C4-2B (cell line): Measurements from ENCODE around the gene CCNB3.

ENCODE experiments used
- H3K27ac ChIP-seq: fragments of 450-650 bp; 2 replicates; pipeline ENCODE4 v1.5.1; 2017
- CTCF ChIP-seq: fragments of 450-650 bp; conservative IDR thresholded peaks from 2 replicates; pipeline ENCODE4 v1.5.1; 2017; ENCODE audit warnings: mild to moderate bottlenecking
- ZFX ChIP-seq: fragments of 450-650 bp; IDR thresholded peaks from 2 replicates; pipeline ENCODE4 v1.6.1; 2017

The CCNB3 gene

GRCh38 chrX:50204364-50204899, at the start of gene CCNB3:
CCNB3 (plus strand) TSS chrX:50204765; CDS start chrX:50285164, 80,399 bp downstream.
- TF ChIP-seq CTCF = peak; percentile 68
- no peak for TF ChIP-seq ZFX
- peak within 1 kb of the TSS; percentile 62 for H3K27ac ChIP-seq

DNA sequence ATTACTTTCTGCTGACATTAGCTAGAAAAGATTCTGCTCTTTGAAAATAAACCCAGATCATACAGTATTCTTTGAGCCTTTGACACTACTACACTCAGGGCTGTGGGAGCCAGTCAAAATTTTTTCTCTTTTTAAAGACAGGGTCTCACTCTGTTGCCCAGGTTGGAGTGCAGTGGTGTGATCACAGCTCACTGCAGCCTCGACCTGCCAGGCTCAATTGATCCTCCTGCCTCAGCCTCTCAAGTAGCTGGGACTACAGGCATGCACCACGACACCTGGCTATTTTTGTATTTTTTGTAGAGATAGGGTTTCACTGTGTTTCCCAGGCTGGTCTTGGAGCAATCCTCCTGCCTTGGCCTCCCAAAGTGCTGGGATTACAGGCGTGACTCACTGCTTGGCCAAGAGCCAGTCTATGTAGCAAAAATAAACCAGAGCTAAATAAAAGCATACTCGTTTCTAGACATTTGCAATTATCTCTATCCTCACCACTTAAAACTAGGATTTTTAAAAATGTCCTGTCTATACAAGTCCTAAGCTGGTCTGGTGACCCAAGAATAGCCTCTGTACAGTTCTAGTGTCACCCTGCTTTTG, 46.9 kb upstream of the CCNB3 start:
- no peak for TF ChIP-seq CTCF
- no peak for TF ChIP-seq ZFX
- no peak overlapping the region for H3K27ac ChIP-seq

GRCh38 chrX:50158593-50158992, 46.0 kb upstream of the CCNB3 start:
- TF ChIP-seq ZFX (no peak), CTCF (no peak)
- no peak overlapping the region for H3K27ac ChIP-seq

DNA sequence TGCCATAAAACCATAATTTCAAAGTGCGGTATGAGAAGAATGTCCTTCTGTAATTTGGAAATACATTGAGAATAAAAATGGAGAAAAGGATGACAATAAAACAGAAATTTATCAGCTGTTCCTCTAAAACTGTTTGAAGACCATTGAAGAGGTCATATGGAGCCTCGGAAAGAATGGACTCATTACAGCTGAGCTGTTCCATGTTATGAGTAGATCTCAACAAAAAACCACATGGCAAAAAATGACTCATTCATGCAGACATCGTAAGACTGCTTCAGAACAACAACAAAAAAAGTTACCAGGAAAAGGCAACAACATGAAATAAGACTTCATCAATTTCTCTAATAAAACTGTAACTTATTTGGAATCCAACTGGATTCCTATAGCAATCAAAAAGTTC, 43.4 kb upstream of the CCNB3 start:
- H3K27ac ChIP-seq = no peak overlapping the region
- TF ChIP-seq CTCF (no peak), ZFX (no peak)

DNA sequence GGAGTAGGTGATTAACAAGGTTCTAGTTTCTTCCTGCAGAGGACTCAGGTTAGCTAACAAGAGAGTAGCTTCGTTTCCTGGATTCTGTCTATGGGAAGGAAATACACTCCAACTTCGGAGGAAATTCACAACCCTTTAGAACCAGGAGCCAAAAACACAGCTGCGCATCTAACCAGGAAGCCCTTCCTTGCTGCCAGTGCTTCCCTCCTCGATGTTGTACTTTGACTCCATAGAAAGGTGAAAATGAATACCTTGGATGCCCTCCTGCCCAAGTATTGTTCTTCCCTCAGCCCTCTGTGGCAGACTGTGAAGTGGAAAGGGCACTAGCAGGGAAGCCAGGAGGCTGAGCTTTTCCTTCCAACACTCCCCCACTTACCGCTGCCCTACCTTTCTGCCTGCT, 38.8 kb upstream of the CCNB3 start:
- TF ChIP-seq ZFX (no peak), CTCF (no peak)
- no peak overlapping the region for H3K27ac ChIP-seq

- H3K27ac ChIP-seq = no peak overlapping the region
- TF ChIP-seq ZFX (no peak), CTCF (no peak)
These were observed 37.2 kb upstream of the CCNB3 start for GRCh38 chrX:50167366-50167765.

GRCh38 chrX:50168241-50168687, 36.3 kb upstream of the CCNB3 start:
- H3K27ac ChIP-seq = no peak overlapping the region
- no peak for TF ChIP-seq CTCF
- no peak for TF ChIP-seq ZFX
